HG03460 (cell line): ENCODE measurements around the gene SMIM45.

ENCODE experiments used
- ATAC-seq: cut with Tn5 transposase; IDR thresholded peaks from one replicate; pipeline ENCODE4 v1.9.1; 2021; ENCODE audit not compliant: unreplicated experiment

Gene SMIM45

DNA sequence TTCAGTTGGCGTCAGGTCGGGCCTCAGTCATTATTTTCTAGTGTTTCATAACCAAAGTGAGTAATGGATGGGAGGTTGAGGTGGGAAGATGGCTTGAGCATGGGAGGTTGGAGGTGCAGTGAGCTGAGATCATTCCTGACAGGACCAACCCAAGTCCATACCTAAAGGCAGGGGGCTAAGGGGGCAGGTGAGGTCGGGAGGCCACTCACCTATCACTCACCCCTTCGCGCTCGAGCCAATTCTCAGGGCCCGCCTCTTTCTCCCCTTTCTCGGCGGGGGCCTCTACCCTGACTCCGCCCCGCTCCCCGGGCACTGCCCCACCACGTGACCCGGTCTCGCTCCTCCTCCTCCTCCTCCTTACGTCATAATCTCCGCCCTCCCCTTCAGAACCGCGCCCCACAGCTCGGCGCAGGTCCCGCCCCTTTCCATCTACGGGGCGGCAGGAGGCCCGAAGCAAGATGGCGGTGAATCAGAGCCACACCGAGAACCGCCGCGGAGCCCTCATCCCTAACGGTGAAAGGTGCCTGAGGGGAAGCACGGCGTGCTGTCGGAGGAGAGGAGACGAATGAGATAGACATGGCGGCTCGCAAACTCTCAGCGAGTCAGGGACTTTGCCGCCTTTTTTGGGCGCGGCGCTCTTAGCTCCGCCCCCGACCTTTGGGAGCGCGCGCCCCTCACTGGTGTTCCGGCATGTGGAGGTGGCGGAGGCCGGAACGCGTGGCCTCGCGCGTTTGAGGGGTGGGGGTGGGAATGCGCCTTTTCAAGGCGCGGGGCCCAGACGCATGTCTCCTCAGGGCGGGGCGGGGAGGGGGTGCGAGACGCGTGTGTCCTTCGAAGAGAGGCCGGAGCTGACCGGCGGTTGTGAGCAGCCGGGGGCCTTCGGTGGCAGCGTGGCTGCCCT lies 46.7 kb downstream of the SMIM45 start, which contains the start of gene WBP2NL:
TSS of gene WBP2NL (plus strand) at position 428 of the 901 bp plus-strand sequence. CDS start at position 459, 31 bp downstream.
- ATAC-seq, result peak; percentile 74

GRCh38 chr22:42000466-42000865 lies 48.5 kb downstream of the SMIM45 start:
- no peak for ATAC-seq

- ATAC-seq, result no peak
Observed at GRCh38 chr22:42001121-42001520, 49.2 kb downstream of the SMIM45 start.

GRCh38 chr22:42001706-42002105 lies 49.8 kb downstream of the SMIM45 start:
- ATAC-seq, result no peak

GRCh38 chr22:42007922-42008321 lies 56.0 kb downstream of the SMIM45 start:
- ATAC-seq, result no peak
